Measurements from ENCODE around the gene TBL1XR1.

TBL1XR1 gene

GRCh38 chr3:177131927-177132636 lies 65.2 kb downstream of the TBL1XR1 start:
- ChIA-PET POLR2A (ENCODE audit: low non-redundant PET) (no interaction called here), CTCF (no interaction called here)
- DNase-seq (ENCODE audit: low spot score), result no peak
- no peak overlapping the region for H3K27ac ChIP-seq
- TF ChIP-seq CTCF (conservative IDR thresholded peaks at IDR 0.05; ENCODE audit: low read depth), result no peak

- POLR2A ChIA-PET (ENCODE audit: low non-redundant PET), result no interaction called here
- DNase-seq (ENCODE audit: low spot score), result no peak
- H3K27ac ChIP-seq, result no peak overlapping the region
- CTCF ChIA-PET, result no interaction called here
- no peak for TF ChIP-seq CTCF (conservative IDR thresholded peaks at IDR 0.05; ENCODE audit: low read depth)
Measured at GRCh38 chr3:177127008-177127407, 70.3 kb downstream of the TBL1XR1 start.

GRCh38 chr3:177126015-177126773 lies 71.1 kb downstream of the TBL1XR1 start:
- ChIA-PET POLR2A (ENCODE audit: low non-redundant PET) (no interaction called here), CTCF (interaction anchor here (0.7 kb wide), 1 partner anchor 41 kb away, joined by 3 read pairs; no protein-coding TSS in a partner anchor)
- TF ChIP-seq CTCF (conservative IDR thresholded peaks at IDR 0.05; ENCODE audit: low read depth), result no peak
- H3K27ac ChIP-seq, result no peak overlapping the region
- peak; percentile 17 for DNase-seq (ENCODE audit: low spot score)

- DNase-seq (ENCODE audit: low spot score), result no peak
- no peak overlapping the region for H3K27ac ChIP-seq
- ChIA-PET POLR2A (ENCODE audit: low non-redundant PET) (no interaction called here), CTCF (interaction anchor here (0.6 kb wide), 1 partner anchor 55 kb away, joined by 3 read pairs; no protein-coding TSS in a partner anchor)
- TF ChIP-seq CTCF (conservative IDR thresholded peaks at IDR 0.05; ENCODE audit: low read depth), result no peak
Measured at GRCh38 chr3:177124882-177125281, 72.4 kb downstream of the TBL1XR1 start.

- DNase-seq (ENCODE audit: low spot score), result no peak
- ChIA-PET CTCF (interaction anchor here (0.7 kb wide), 1 partner anchor 25 kb away, joined by 3 read pairs; no protein-coding TSS in a partner anchor), POLR2A (ENCODE audit: low non-redundant PET) (no interaction called here)
- H3K27ac ChIP-seq, result no peak overlapping the region
- TF ChIP-seq CTCF (conservative IDR thresholded peaks at IDR 0.05; ENCODE audit: low read depth), result no peak
Measured at GRCh38 chr3:177123822-177124221, 73.5 kb downstream of the TBL1XR1 start.

GRCh38 chr3:177122183-177122856 lies 75.0 kb downstream of the TBL1XR1 start:
- POLR2A ChIA-PET (ENCODE audit: low non-redundant PET), result no interaction called here
- no peak for TF ChIP-seq CTCF (conservative IDR thresholded peaks at IDR 0.05; ENCODE audit: low read depth)
- H3K27ac ChIP-seq, result no peak overlapping the region
- CTCF ChIA-PET, result no interaction called here
- DNase-seq (ENCODE audit: low spot score), result no peak
